Measurements from ENCODE around the gene BCAR1.

The BCAR1 gene

GRCh38 chr16:75203667-75204409 lies 47.6 kb downstream of the BCAR1 start:
- no peak for DNase-seq (ENCODE audit: low spot score)

DNA sequence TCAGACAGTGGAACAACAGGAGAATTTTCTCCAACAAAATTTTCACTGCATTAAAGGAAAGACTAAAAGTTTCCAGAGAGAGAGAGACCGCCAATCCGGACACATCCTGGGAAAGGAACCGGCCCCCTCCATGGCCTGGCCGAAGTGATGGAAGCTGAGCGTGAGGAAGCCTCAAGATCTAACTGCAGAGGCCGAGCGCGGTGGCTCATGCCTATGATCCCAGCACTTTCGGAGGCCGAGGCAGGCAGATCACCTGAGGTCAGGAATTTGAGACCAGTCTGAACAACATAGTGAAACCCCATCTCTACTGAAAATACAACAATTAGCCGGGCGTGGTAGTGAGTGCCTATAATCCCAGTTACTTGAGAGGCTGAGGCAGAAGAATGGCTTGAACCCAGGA lies 48.3 kb downstream of the BCAR1 start:
- no peak for DNase-seq (ENCODE audit: low spot score)

DNA sequence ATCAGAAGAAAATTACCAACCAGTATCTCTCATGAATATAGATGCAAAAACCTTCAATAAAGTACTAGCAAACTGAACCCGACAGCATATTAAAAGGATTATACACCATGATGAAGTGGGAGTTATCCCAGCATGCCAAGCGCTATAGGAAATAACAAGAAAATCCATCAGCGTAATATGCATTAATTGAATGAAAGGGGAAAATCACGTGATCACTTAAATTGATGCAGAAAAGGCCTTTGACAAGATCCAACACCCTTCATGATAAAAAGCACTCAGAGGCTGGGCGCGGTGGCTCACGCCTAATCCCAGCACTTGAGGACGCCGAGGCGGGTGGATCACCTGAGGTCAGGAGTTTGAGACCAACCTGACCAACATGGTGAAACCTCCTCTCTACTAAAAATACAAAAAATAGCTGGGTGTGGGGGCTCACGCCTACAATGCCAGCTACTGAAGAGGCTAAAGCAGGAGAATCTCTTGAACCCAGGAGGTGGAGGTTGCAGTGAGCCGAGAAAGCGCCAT lies 49.3 kb downstream of the BCAR1 start:
- no peak for DNase-seq (ENCODE audit: low spot score)

GRCh38 chr16:75198135-75198600 lies 53.3 kb downstream of the BCAR1 start:
- DNase-seq (ENCODE audit: low spot score) = no peak

DNA sequence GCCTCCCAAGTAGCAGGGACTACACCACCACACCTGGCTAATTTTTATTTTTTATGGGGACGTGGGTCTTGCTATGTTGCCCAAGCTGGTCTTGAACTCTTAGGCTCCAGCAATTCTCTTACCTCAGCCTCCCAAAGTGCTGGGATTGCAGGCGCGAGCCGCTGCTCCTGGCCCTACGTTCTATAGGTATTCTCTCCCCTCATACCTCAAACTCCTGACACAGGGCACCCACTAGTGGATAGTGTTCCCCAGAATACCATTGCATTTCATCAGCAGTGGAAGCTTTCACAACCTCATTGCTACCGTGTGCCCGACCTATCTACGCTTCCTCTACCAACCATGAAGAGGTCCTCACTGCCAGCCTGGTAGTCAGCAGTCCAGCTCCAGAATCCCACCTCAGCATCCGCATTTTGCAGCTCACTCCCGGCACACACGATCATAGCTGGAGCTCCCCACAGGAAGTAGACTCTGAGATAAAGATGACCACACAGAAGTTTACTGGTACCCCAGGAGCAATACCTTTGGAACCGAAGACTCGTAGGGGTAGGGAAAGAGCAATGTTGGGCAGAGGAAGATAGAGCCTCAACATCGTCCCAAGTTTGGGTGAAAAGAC lies 53.8 kb downstream of the BCAR1 start:
- no peak for DNase-seq (ENCODE audit: low spot score)

DNA sequence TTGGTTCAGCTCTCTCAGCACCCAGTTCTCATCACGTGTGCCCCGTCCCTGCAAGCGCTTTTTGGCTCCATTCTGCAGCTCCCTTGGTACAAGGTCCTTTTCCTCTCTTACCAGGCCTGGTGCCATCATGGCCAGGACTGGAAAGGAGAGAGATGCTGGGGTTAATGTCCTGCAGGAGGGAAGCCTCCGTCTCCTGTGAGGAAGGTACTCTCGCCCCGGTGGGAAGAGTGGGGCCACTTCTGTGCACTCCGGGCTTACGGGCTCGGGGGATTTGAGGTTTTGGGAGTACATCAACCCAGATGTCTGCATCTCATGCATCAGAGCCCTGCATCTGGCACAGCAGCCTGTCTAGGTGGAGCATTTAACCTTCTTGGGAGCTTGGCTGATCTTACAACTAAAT lies 54.6 kb downstream of the BCAR1 start:
- DNase-seq (ENCODE audit: low spot score) = no peak

DNA sequence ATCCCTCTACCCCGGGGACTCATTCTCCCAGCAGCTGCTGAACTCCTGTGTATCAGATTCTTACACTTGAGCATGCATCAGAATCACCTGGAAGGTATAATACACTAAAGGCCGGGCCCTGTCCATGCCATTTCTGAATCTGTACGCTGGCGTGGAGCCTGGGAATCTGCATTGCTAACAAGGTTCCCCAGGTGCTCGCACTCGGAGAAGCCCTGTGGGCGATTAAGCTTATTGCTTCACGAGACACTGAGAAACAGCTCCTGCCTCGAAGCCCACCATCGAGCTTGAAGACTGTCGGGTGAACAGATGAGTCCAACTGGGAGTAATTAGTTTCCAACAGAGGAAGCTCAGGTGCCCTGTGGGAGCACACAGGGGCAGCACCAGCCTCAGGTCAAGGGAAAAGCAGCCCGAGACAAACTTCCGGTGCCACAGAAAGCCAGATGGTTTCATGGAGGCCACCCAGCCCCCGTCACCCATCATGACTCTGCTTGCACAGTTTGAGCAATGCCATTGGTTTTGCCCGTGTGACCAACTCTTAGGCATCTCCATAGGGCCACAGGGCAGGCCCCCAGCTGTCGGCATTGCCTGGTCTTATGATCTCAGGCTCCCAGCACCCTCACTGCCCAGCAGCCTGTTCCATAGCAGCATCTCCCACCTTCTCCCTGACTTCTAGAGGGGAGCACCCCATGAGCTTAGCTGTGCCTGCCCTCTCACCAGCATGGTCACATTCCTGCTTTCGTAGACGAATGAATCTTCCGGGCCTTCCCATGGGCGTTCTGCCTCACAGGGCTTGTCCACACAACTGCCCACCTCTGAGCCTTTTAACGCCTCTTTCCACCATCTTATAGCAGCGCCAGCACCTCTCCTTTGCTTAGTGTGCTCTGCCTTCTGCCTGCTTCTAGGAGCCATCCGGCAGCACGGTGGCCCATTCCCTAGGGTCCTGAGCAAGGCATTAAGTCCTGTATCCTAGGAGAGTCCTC lies 55.3 kb downstream of the BCAR1 start:
- no peak for DNase-seq (ENCODE audit: low spot score)

- DNase-seq (ENCODE audit: low spot score) = no peak
Observed at GRCh38 chr16:75193730-75194444, 57.5 kb downstream of the BCAR1 start.

DNA sequence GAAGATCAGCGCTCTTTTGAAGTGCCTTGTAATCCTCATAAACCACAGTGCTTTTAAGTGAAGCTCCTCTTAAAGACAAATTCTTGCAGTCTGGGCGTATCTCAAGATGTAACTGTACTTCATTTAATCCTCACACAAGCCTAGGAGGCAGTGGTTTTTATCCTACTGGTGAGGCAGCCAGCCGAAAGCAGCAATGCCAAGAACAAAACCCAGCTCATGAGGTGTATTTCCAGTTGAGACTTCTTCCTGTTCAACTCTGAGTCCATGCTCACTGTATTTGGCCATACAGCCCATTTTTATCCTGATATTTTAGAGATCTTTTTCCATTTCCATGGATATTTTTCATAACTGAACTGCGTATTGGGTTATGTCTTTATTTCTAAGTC lies 58.2 kb downstream of the BCAR1 start:
- DNase-seq (ENCODE audit: low spot score) = no peak

DNA sequence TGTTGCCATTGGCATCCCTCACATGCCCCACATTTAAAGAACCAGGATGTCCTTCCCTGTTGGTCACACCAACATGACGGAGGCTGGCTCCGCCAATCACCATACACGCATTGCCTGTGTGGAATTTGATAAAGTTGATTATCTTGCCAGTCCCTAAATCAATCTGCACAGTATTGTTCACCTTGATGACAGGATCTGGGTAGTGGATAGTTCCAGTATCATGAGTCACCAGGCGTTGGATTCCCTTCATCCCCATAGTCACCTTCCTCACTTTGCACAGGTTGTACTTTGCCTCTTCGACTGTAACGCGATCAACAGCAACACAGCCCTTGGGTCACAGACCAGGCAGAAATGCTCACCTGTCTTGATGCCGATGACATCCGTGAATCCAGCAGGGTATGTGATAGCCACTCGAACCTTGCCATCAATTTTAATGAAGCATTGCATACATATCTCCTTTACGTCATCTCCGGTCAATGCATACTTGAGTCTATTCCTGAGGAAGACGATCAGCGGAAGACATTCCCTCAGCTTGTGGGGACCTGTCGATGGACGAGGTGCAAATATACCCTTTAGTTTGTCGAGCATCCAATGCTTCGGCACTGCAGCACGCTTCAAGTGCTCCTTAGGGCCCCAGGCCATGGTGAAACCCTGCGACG lies 58.7 kb downstream of the BCAR1 start:
- no peak for DNase-seq (ENCODE audit: low spot score)

DNA sequence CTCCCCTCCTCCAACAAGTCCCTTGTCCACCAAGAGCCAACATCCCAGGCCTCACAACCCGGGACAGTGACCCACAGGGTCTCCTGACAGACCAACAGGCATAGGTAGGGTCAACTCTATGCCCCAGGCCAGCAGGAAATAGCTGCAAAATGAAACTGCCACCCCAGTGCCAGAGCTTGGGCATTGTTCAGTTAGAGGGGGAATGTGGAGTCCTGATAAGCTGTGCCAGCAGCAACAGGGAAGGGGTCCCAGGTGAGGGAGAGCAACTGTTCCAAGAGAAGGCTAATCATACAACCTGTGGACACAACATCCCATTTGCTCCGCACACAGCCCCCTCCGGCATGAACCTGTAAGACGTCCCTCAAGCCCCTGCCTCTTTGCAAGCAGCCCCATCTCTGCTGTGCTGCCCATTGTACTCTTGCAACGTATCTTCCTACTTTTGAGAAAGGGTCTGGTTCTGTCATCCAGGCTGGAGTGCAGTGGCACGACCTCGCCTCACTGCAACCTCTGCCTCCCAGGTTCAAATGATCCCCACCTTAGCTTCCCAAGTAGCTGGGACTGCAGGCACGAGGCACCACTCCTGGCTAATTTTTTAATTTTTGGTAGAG lies 61.7 kb downstream of the BCAR1 start:
- no peak for DNase-seq (ENCODE audit: low spot score)

DNA sequence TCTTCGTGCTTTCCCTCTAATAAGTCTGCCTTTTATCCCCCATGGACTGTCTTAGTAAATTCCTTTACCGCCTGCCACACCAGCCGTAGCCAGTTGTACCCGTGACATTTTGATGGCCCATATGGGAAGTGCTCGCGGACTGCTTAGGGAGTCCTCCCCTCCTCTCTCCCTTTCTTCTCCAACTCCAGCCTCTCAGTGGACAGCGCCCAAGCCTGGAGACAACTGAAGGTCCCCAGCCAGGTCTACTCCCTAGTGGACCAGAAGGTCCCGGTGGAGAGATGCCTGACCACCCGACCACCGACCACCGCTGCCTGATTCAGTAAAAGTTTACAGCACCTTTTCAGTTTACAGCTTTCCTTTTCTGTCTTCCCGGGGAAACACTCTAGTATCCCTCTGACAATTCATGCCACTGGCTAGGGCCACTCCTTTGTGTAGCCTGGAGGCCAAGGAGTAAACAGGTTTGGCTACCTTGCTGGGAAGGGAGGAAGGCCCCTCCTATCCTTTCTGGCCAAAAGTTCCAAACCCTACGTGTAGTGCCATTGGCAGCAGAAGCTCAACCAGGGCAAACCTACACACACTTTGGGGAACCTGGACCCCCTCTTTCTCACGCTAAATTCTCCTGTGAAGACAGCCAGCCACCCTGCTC lies 62.5 kb downstream of the BCAR1 start:
- no peak for DNase-seq (ENCODE audit: low spot score)

DNA sequence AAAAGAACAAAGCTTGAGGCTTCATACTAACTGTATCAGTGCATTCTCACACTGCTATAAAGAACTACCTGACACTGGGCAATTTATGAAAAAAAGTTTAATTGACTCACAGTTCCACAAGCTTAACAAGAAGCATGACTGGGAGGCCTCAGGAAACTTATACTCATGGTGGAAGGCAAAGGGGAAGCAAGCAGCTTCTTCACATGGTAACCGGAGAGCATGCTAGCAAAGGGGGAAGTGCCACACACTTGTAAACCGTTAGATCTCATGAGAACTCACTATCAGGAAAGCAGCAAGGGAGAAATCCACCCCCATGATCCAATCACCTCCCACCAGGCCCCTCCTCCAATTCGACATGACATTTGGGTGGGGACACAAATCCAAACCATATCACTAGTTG lies 69.8 kb downstream of the BCAR1 start:
- DNase-seq (ENCODE audit: low spot score) = no peak

DNA sequence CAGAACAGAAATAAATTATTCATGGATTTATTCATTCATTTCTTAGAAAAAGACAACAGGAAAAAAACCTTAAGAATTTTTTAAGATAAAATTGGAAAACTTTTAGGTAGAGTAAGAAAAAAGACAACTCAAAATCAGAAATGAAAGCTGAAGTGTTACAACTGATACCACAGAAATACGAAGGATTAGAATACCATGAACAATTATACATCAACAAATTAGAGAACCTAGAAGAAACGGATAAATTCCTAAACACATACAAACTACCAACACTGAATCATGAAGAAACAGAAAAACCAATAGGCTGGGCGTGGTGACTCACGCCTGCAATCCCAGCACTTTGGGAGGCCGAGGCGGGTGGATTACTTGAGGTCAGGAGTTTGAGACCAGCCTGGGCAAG lies 72.2 kb downstream of the BCAR1 start:
- no peak for DNase-seq (ENCODE audit: low spot score)
